DOHH2 (cell line): ENCODE results near the gene SIRT7.

Experiments used
- EZH2phosphoT487 ChIP-seq: fragments of 200-600 bp; sonication (generic); IDR thresholded peaks from 2 replicates; pipeline ENCODE4 v1.6.1; 2017; ENCODE audit warnings: borderline replicate concordance, mild to moderate bottlenecking, antibody characterized with exemption, low read length, moderate library complexity, mixed read lengths
- TF ChIP-seq, protein P1 (sequence below): fragments of 200-600 bp; sonication (generic); IDR thresholded peaks from one replicate; pipeline ENCODE4 v1.5.1; 2014; ENCODE audit warnings: antibody characterized with exemption, mild to moderate bottlenecking, low read depth, low read length; ENCODE audit not compliant: poor library complexity, severe bottlenecking

DNA sequence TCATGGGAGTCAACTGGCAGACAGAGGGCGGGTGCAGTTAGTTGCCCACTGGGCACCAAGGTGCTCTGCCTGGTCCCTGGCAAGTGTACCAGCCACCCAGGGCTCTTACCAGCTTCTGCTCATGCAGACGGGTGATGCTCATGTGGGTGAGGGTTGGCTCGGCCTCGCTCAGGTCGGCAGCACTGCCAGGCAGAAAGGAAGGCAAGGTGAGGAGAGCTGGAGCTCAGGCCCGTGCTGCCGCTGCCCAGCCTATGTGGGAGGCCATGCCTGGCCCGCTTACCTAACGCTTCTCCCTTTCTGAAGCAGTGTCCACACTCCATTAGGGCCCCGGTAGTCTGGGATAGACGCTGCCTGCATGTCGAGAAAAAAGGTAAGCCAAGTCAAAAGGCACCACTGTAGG is 2.6 kb downstream of the SIRT7 start:
- TF ChIP-seq, protein P1, sequence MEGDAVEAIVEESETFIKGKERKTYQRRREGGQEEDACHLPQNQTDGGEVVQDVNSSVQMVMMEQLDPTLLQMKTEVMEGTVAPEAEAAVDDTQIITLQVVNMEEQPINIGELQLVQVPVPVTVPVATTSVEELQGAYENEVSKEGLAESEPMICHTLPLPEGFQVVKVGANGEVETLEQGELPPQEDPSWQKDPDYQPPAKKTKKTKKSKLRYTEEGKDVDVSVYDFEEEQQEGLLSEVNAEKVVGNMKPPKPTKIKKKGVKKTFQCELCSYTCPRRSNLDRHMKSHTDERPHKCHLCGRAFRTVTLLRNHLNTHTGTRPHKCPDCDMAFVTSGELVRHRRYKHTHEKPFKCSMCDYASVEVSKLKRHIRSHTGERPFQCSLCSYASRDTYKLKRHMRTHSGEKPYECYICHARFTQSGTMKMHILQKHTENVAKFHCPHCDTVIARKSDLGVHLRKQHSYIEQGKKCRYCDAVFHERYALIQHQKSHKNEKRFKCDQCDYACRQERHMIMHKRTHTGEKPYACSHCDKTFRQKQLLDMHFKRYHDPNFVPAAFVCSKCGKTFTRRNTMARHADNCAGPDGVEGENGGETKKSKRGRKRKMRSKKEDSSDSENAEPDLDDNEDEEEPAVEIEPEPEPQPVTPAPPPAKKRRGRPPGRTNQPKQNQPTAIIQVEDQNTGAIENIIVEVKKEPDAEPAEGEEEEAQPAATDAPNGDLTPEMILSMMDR = no peak
- TF ChIP-seq EZH2phosphoT487 = no peak
